ENCODE data around the gene GOLT1A.

The GOLT1A gene

DNA sequence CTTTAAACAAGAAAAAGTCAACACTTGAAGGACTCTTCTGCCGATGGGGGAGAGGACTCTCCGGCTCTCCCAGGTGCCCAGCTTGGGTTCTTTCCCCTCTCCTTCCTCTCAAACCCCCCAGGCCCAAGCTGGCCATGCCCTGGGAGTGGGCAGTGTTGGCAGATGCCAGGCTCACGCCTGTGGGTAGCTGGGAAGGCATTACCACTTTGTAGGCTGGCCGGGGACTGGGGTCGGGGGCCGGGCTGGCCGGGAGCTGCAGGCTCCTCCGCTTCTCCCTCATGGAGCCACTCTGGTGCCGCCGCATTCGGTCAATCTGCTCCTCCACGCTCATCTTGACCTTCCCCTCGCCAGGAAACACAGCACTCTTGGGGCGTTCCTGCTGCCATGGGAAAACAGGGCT lies 16.4 kb upstream of the GOLT1A start:
- H3K4me3 ChIP-seq (replicated peaks; ENCODE audit: low read depth, low read length), result no peak overlapping the region
- no peak for DNase-seq (ENCODE audit: low read depth)
- no peak for TF ChIP-seq CTCF (IDR thresholded peaks at IDR 0.05; ENCODE audit: low read length, missing control alignments)

DNA sequence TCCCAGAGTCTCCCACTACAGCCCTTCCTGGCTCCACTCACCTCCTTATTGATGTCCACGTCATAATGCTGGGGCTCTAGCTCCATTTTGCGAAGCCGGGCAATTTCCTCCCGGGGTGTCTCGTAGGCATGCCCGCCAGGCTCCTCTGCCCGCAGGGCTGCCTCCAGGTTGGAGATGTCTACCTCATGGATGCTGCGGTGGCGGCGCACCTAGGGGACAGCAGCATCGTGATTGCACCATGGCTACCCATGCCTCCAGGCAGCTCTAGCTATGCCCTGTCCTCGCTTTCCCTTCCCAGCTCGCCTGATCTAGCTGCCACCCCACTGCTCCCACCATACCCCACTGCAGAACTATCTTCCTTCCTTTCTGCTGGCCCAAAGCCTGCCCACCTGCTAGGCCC lies 15.1 kb upstream of the GOLT1A start:
- H3K4me3 ChIP-seq (replicated peaks; ENCODE audit: low read depth, low read length), result no peak overlapping the region
- DNase-seq (ENCODE audit: low read depth), result no peak
- TF ChIP-seq CTCF (IDR thresholded peaks at IDR 0.05; ENCODE audit: low read length, missing control alignments), result no peak

DNA sequence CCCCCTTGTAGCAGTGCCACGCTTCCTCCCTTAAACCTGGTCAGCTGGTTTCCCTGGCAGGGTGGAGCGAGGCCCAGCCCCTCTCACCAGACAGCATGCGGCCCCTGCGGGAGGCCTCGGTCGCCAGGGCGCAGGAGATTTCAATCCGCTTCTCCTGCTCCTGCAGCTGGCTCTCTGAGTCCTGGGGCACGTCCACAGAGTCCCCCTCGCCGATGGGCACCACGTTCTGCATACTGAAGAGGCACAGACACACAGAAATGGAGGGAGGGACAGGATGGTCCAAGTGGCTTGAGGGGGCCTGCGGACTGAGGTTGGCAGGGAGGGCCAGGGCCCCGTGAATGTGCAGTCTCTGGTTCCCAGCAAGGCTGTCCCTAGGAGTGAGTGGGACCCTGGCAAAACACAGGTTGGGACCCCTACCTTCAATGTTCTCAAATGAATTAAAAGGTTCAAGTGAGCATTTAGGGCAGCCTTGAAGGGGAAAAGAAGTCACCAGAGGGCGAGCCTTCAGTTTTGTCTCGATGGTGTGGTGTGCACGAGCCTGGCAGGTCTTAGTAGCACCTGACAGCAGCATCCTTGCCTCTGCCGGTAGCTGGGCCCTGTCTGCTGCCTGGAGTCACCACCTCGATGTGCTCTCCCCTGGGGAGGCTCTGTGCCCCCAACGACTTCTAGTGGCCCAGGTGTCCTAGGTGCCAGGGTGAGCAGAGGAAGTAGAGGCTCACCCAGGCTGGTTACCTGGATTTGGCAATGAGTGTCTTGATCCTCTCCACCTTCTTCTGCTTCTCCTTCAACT lies 14.4 kb upstream of the GOLT1A start:
- no peak for DNase-seq (ENCODE audit: low read depth)
- no peak for TF ChIP-seq CTCF (IDR thresholded peaks at IDR 0.05; ENCODE audit: low read length, missing control alignments)
- no peak overlapping the region for H3K4me3 ChIP-seq (replicated peaks; ENCODE audit: low read depth, low read length)

GRCh38 chr1:204227351-204227750 lies 13.6 kb upstream of the GOLT1A start:
- DNase-seq (ENCODE audit: low read depth), result no peak
- no peak overlapping the region for H3K4me3 ChIP-seq (replicated peaks; ENCODE audit: low read depth, low read length)
- TF ChIP-seq CTCF (IDR thresholded peaks at IDR 0.05; ENCODE audit: low read length, missing control alignments), result no peak

GRCh38 chr1:204225841-204226735 lies 12.3 kb upstream of the GOLT1A start:
- no peak overlapping the region for H3K4me3 ChIP-seq (replicated peaks; ENCODE audit: low read depth, low read length)
- TF ChIP-seq CTCF (IDR thresholded peaks at IDR 0.05; ENCODE audit: low read length, missing control alignments), result no peak
- DNase-seq (ENCODE audit: low read depth), result no peak

DNA sequence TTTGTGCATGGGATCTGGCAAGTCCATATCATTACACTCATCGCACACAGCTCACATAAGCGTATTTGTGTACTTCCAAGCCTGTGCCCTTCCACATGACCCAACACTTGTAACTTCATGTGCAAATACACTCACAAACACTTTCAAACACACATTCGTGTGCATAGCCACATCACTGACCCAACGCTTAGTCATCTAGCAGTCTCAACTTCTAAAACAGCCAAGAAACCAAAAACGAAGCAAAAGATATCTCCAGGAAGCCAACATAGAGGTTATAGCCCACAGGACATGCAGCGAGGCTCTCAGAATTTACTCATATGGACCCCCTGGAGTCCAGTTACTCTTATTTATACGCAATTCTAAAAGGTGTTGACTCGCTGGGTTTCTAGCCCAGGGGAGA lies 10.9 kb upstream of the GOLT1A start:
- no peak for DNase-seq (ENCODE audit: low read depth)
- no peak overlapping the region for H3K4me3 ChIP-seq (replicated peaks; ENCODE audit: low read depth, low read length)
- no peak for TF ChIP-seq CTCF (IDR thresholded peaks at IDR 0.05; ENCODE audit: low read length, missing control alignments)

All from fibroblast of pulmonary artery (primary cell).